NB4 (cell line): ENCODE results near the gene UBALD1.

ENCODE experiments used
- MYC ChIP-seq: IDR thresholded peaks from 2 replicates; pipeline ENCODE4 v1.6.1; 2011; ENCODE audit warnings: low read depth, low read length
- POLR2A ChIP-seq: IDR thresholded peaks from 2 replicates; pipeline ENCODE4 v1.6.1; 2011; ENCODE audit warnings: mild to moderate bottlenecking; ENCODE audit not compliant: insufficient read length; ENCODE audit errors: extremely low read depth
- TF ChIP-seq, protein P1 (sequence below): IDR thresholded peaks from one replicate; pipeline ENCODE4 v1.5.1; 2012; ENCODE audit warnings: low read depth, low read length
- TF ChIP-seq, protein P2 (sequence below): IDR thresholded peaks from 2 replicates; pipeline ENCODE4 v1.6.1; 2011; ENCODE audit warnings: low read depth, low read length

DNA sequence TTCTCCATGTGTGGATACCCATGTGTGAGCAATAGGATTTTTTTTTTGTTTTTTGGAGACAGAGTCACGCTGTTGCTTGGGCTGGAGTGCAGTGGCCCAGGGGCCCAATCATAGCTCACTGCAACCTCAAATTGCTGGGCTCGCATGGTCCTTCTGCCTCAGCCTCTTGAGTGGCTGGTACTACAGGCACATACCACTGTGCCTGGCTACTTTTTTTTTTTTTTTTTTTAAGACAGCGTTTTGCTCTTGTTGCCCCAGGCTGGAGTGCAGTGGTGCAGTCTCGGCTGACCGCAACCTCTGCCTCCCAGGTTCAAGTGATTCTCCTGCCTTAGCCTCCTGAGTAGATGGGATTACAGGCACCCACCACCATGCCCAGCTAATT lies 26.6 kb upstream of the UBALD1 start:
- TF ChIP-seq, protein P1, sequence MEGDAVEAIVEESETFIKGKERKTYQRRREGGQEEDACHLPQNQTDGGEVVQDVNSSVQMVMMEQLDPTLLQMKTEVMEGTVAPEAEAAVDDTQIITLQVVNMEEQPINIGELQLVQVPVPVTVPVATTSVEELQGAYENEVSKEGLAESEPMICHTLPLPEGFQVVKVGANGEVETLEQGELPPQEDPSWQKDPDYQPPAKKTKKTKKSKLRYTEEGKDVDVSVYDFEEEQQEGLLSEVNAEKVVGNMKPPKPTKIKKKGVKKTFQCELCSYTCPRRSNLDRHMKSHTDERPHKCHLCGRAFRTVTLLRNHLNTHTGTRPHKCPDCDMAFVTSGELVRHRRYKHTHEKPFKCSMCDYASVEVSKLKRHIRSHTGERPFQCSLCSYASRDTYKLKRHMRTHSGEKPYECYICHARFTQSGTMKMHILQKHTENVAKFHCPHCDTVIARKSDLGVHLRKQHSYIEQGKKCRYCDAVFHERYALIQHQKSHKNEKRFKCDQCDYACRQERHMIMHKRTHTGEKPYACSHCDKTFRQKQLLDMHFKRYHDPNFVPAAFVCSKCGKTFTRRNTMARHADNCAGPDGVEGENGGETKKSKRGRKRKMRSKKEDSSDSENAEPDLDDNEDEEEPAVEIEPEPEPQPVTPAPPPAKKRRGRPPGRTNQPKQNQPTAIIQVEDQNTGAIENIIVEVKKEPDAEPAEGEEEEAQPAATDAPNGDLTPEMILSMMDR = no peak
- no peak for TF ChIP-seq MYC
- TF ChIP-seq, protein P2, sequence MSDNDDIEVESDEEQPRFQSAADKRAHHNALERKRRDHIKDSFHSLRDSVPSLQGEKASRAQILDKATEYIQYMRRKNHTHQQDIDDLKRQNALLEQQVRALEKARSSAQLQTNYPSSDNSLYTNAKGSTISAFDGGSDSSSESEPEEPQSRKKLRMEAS = no peak
- no peak for TF ChIP-seq POLR2A
